ENCODE data around the gene PICALM.
"Not testable (repeated sequence)": the region's sequence is repeated elsewhere in the genome, so short reads cannot be mapped to it uniquely, and the experiment has no call there.

PICALM gene

GRCh38 chr11:86108890-86109638 is 40.2 kb upstream of the PICALM start:
- TF ChIP-seq, protein P1, sequence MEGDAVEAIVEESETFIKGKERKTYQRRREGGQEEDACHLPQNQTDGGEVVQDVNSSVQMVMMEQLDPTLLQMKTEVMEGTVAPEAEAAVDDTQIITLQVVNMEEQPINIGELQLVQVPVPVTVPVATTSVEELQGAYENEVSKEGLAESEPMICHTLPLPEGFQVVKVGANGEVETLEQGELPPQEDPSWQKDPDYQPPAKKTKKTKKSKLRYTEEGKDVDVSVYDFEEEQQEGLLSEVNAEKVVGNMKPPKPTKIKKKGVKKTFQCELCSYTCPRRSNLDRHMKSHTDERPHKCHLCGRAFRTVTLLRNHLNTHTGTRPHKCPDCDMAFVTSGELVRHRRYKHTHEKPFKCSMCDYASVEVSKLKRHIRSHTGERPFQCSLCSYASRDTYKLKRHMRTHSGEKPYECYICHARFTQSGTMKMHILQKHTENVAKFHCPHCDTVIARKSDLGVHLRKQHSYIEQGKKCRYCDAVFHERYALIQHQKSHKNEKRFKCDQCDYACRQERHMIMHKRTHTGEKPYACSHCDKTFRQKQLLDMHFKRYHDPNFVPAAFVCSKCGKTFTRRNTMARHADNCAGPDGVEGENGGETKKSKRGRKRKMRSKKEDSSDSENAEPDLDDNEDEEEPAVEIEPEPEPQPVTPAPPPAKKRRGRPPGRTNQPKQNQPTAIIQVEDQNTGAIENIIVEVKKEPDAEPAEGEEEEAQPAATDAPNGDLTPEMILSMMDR (conservative IDR thresholded peaks at IDR 0.05; ENCODE audit: control insufficient read depth, insufficient read depth, low read depth, low read length) = no peak
- DNase-seq (ENCODE audit: low read depth) = no peak
- H3K4me3 ChIP-seq (ENCODE audit: control insufficient read depth, low read depth, low read length) = no peak overlapping the region

DNA sequence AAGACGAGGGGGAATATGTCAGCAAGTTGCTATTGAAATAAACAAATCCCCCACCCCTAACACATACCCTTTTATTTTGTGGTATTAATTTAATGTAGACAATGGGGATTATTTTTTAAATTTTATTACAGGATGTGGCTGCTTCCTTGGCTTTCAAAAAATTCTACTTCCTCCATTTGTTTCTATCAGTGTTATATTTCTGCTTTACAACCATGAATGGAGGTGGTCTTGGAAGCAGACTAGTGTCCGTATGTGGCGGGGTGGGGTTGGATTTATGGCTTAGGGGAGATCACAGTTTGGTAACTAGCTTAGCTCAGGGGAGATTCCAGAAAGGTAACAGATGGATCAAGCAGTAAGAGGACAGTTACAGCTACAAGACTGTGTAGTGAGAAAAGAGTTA is 39.3 kb upstream of the PICALM start:
- DNase-seq (ENCODE audit: low read depth) = no peak
- no peak overlapping the region for H3K4me3 ChIP-seq (ENCODE audit: control insufficient read depth, low read depth, low read length)
- TF ChIP-seq, protein P1 (conservative IDR thresholded peaks at IDR 0.05; ENCODE audit: control insufficient read depth, insufficient read depth, low read depth, low read length) = no peak

- no peak overlapping the region for H3K4me3 ChIP-seq (ENCODE audit: control insufficient read depth, low read depth, low read length)
- DNase-seq (ENCODE audit: low read depth) = peak; percentile 43
- TF ChIP-seq, protein P1 (conservative IDR thresholded peaks at IDR 0.05; ENCODE audit: control insufficient read depth, insufficient read depth, low read depth, low read length) = no peak
These were observed 38.0 kb upstream of the PICALM start for GRCh38 chr11:86106916-86107315.

- not testable (repeated sequence) for H3K4me3 ChIP-seq (ENCODE audit: control insufficient read depth, low read depth, low read length); DNase-seq (ENCODE audit: low read depth)
These were observed 37.1 kb upstream of the PICALM start for GRCh38 chr11:86106031-86106430.

- not testable (repeated sequence) for DNase-seq (ENCODE audit: low read depth); H3K4me3 ChIP-seq (ENCODE audit: control insufficient read depth, low read depth, low read length)
These were observed 36.7 kb upstream of the PICALM start for GRCh38 chr11:86105601-86106000.

- no peak overlapping the region for H3K4me3 ChIP-seq (ENCODE audit: control insufficient read depth, low read depth, low read length)
- TF ChIP-seq, protein P1 (conservative IDR thresholded peaks at IDR 0.05; ENCODE audit: control insufficient read depth, insufficient read depth, low read depth, low read length) = no peak
- no peak for DNase-seq (ENCODE audit: low read depth)
These were observed 34.9 kb upstream of the PICALM start for GRCh38 chr11:86103808-86104207.

GRCh38 chr11:86101941-86102407 is 33.1 kb upstream of the PICALM start:
- peak; percentile 45 for DNase-seq (ENCODE audit: low read depth)
- TF ChIP-seq, protein P1 (conservative IDR thresholded peaks at IDR 0.05; ENCODE audit: control insufficient read depth, insufficient read depth, low read depth, low read length) = no peak
- no peak overlapping the region for H3K4me3 ChIP-seq (ENCODE audit: control insufficient read depth, low read depth, low read length)

DNA sequence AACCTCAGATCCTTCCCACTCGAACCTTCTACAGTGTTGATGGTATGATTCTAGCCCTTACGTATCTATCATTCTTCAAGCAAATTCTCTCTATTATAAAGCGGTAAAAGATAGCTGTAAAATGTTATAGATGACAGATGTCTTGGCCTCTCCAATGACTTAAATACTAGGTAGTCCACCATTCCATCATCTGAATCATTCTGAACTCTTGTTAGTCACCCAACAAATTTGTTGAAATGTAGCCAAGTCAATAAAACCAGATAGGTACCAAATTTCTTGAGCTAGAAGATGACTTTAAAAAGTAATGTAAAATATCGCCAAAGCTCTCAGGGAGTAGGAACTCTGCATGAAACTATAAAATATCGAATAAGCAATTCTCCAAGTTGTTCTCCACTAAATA is 32.6 kb upstream of the PICALM start:
- H3K4me3 ChIP-seq (ENCODE audit: control insufficient read depth, low read depth, low read length) = no peak overlapping the region
- peak; percentile 66 for DNase-seq (ENCODE audit: low read depth)
- TF ChIP-seq, protein P1 (conservative IDR thresholded peaks at IDR 0.05; ENCODE audit: control insufficient read depth, insufficient read depth, low read depth, low read length) = no peak

All from fibroblast of mammary gland (primary cell).